Brain microvascular endothelial cell (primary cell): Measurements from ENCODE around the gene MYO10.

Source experiments
- DNase-seq: peaks from one replicate; pipeline ENCODE4 v3.0.0-alpha.2; 2020
- H3K27ac ChIP-seq: fragments of 250-450 bp; sonication (Bioruptor Pico); 2 replicates; pipeline ENCODE4 v1.5.1; 2020; ENCODE audit warnings: mild to moderate bottlenecking, moderate library complexity
- H3K27me3 ChIP-seq: fragments of 250-450 bp; sonication (Bioruptor Pico); replicated peaks from 2 replicates; pipeline ENCODE4 v1.5.1; 2020; ENCODE audit warnings: mild to moderate bottlenecking
- H3K36me3 ChIP-seq: fragments of 250-450 bp; sonication (Bioruptor Pico); replicated peaks from 2 replicates; pipeline ENCODE4 v1.5.1; 2020; ENCODE audit warnings: mild to moderate bottlenecking
- H3K4me3 ChIP-seq: 2 replicates; pipeline ENCODE4 v1.5.1; 2011; ENCODE audit warnings: low read depth, mild to moderate bottlenecking, control low read depth, low read length, moderate library complexity
- in situ Hi-C: cut with HindIII; loops from 2 replicates; pipeline ENCODE4 v1.10.0; 2017; ENCODE audit warnings: low sequenced_read_pairs, low pct_ligation_motif_present
- TF ChIP-seq, protein P1 (sequence below): IDR thresholded peaks from 2 replicates; pipeline ENCODE4 v1.5.1; 2011; ENCODE audit warnings: low read depth, mild to moderate bottlenecking, moderate library complexity, low read length, control low read depth, inconsistent platforms; ENCODE audit errors: missing control alignments

The MYO10 gene

DNA sequence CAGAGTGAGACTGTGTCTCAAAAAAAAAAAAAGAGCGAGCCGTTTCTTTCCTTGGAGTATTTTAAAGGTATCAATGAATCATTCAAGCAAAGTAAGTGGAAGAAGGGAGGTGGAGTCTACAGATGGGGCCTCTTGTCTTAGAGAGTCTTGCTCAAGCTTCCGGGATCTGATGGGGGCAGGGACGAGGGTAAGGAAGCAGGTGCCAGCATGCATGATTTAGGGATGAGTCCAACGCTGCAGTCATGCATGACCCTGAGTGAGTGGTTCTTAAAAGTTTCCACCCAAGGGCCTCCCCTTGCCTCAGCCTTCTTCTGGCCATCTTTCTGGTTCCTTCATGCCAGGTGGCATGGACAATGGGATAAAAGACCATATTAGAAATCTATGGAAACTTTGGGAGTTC lies 79.6 kb downstream of the MYO10 start:
- no peaks in the 10 kb centered on the region for H3K36me3 ChIP-seq
- H3K27me3 ChIP-seq = no peaks in the 10 kb centered on the region
- DNase-seq = no peak
- H3K4me3 ChIP-seq = no peak overlapping the region
- in situ Hi-C loops = no loop called here
- TF ChIP-seq, protein P1, sequence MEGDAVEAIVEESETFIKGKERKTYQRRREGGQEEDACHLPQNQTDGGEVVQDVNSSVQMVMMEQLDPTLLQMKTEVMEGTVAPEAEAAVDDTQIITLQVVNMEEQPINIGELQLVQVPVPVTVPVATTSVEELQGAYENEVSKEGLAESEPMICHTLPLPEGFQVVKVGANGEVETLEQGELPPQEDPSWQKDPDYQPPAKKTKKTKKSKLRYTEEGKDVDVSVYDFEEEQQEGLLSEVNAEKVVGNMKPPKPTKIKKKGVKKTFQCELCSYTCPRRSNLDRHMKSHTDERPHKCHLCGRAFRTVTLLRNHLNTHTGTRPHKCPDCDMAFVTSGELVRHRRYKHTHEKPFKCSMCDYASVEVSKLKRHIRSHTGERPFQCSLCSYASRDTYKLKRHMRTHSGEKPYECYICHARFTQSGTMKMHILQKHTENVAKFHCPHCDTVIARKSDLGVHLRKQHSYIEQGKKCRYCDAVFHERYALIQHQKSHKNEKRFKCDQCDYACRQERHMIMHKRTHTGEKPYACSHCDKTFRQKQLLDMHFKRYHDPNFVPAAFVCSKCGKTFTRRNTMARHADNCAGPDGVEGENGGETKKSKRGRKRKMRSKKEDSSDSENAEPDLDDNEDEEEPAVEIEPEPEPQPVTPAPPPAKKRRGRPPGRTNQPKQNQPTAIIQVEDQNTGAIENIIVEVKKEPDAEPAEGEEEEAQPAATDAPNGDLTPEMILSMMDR = no peak
- H3K27ac ChIP-seq = no peak overlapping the region

- no peak for DNase-seq
- in situ Hi-C loops = no loop called here
- no peak overlapping the region for H3K27ac ChIP-seq
Measured at GRCh38 chr5:16855898-16856297, 80.2 kb downstream of the MYO10 start.

GRCh38 chr5:16855485-16855884 lies 80.6 kb downstream of the MYO10 start:
- TF ChIP-seq, protein P1 = no peak
- Histone ChIP-seq H3K27me3 (no peaks in the 10 kb centered on the region), H3K27ac (no peak overlapping the region), H3K4me3 (no peak overlapping the region), H3K36me3 (no peaks in the 10 kb centered on the region)
- in situ Hi-C loops = no loop called here
- DNase-seq = no peak

More at GRCh38 chr5:16855898-16856297, 80.2 kb downstream of the MYO10 start:
- no peaks in the 10 kb centered on the region for H3K36me3 ChIP-seq
- TF ChIP-seq, protein P1 = no peak
- no peaks in the 10 kb centered on the region for H3K27me3 ChIP-seq
- H3K4me3 ChIP-seq = no peak overlapping the region

GRCh38 chr5:16854351-16854750 lies 81.7 kb downstream of the MYO10 start:
- no peaks in the 10 kb centered on the region for H3K27me3 ChIP-seq
- H3K4me3 ChIP-seq = no peak overlapping the region
- H3K36me3 ChIP-seq = no peaks in the 10 kb centered on the region
- in situ Hi-C loops = no loop called here
- TF ChIP-seq, protein P1 = no peak
- no peak overlapping the region for H3K27ac ChIP-seq
- no peak for DNase-seq

DNA sequence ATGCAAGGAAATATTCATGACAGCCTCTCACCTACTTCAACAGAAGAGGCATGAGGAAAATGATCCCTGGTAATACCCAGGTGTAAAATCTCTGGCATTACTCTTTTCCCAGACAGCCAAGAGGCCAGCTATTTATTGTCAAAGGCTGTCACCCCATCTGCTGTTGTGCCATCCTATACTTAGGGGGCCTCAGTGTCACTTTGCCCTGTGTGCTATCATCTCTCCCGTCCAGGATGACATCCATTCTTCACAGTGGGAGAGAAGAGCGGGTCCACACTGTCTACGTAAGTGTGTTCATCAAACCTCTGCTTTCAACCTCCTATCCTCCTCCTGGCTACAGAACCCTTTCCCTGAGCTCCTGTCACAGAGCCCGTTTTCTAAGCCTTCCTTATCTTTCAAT lies 82.6 kb downstream of the MYO10 start:
- Histone ChIP-seq H3K27me3 (no peaks in the 10 kb centered on the region), H3K4me3 (no peak overlapping the region), H3K27ac (no peak overlapping the region), H3K36me3 (no peaks in the 10 kb centered on the region)
- in situ Hi-C loops = no loop called here
- no peak for DNase-seq
- TF ChIP-seq, protein P1 = no peak

GRCh38 chr5:16852251-16853005 lies 83.7 kb downstream of the MYO10 start:
- Histone ChIP-seq H3K4me3 (no peak overlapping the region), H3K27me3 (no peaks in the 10 kb centered on the region), H3K36me3 (no peaks in the 10 kb centered on the region), H3K27ac (no peak overlapping the region)
- TF ChIP-seq, protein P1 = no peak
- in situ Hi-C loops = no loop called here
- DNase-seq = no peak
